Measurements from ENCODE around the gene CD151. TPM values are rescaled to one million over a fixed set of nuclear protein-coding genes. Genes with fewer than 3 reads are reported as not detected.

Gene CD151
- polyA plus RNA-seq, 1 experiment: 559 TPM

- DNase-seq (ENCODE audit: low read depth, low spot score): no peak
- no peak for TF ChIP-seq CTCF (IDR thresholded peaks at IDR 0.05; ENCODE audit: low read depth, low read length)
- no peaks in the 10 kb centered on the region; the same call in 1 of the 2 replicates for H3K9me3 ChIP-seq (ENCODE audit: control insufficient read depth, insufficient read depth, low read length)
- no peak overlapping the region for H3K27ac ChIP-seq (ENCODE audit: low read depth, low read length)
- H3K4me3 ChIP-seq (ENCODE audit: low read depth, low read length): no peak overlapping the region
- H3K27me3 ChIP-seq (ENCODE audit: control insufficient read depth, insufficient read depth, low read length): no peaks in the 10 kb centered on the region
- CTCF ChIA-PET: interaction anchor here (0.8 kb wide), 1 partner anchor 11 kb away, joined by 4 read pairs; no protein-coding TSS in a partner anchor
- POLR2A ChIA-PET: interaction anchor here (0.7 kb wide), 1 partner anchor 17 kb away, joined by 3 read pairs; no protein-coding TSS in a partner anchor
Measured at GRCh38 chr11:836700-837099, 3.9 kb downstream of the CD151 start.

DNA sequence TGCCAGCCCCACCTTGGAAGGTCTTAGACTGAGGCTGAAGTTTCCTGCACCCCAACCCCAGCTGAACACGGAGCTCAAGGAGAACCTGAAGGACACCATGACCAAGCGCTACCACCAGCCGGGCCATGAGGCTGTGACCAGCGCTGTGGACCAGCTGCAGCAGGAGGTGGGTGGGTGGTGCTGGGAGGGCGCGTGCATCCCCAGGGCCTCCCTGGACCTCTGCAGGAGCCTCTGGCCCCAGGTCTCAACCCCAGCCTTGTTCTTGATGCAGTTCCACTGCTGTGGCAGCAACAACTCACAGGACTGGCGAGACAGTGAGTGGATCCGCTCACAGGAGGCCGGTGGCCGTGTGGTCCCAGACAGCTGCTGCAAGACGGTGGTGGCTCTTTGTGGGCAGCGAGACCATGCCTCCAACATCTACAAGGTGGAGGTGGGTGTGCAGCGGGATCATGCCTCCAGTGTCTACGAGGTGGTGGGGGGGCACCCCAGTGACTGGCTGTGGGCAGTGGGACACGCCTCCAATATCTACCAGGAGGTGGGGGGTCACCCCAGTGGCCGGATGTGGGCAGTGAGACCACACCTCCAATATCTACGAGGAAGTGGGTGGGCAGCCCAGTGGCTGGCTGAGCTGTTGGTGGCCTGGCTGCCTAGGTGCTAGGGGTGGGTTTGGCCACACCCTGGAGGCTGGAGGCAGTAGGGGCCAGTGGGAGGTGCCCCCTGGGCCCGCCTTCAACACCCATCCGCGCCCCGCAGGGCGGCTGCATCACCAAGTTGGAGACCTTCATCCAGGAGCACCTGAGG is 4.6 kb downstream of the CD151 start:
- no peaks in the 10 kb centered on the region; the same call in 1 of the 2 replicates for H3K9me3 ChIP-seq (ENCODE audit: control insufficient read depth, insufficient read depth, low read length)
- no peak overlapping the region for H3K4me3 ChIP-seq (ENCODE audit: low read depth, low read length)
- DNase-seq (ENCODE audit: low read depth, low spot score): no peak
- ChIA-PET CTCF (interaction anchor here (0.6 to 0.8 kb wide), 2 partner anchors 11 to 113 kb away, joined by 3 to 4 read pairs; no protein-coding TSS in a partner anchor), POLR2A (interaction anchor here (0.6 to 0.7 kb wide), 2 partner anchors 13 to 18 kb away, joined by 3 read pairs; no protein-coding TSS in a partner anchor)
- no peak overlapping the region for H3K27ac ChIP-seq (ENCODE audit: low read depth, low read length)
- TF ChIP-seq CTCF (IDR thresholded peaks at IDR 0.05; ENCODE audit: low read depth, low read length): no peak
- no peaks in the 10 kb centered on the region for H3K27me3 ChIP-seq (ENCODE audit: control insufficient read depth, insufficient read depth, low read length)

DNA sequence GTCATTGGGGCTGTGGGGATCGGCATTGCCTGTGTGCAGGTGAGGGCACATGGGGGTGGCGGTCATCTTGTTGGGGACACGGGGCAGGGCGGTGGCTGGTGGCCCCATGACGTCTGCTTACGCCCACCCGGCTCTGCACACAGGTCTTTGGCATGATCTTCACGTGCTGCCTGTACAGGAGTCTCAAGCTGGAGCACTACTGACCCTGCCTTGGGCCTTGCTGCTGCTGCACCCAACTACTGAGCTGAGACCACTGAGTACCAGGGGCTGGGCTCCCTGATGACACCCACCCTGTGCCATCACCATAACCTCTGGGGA is 5.2 kb downstream of the CD151 start:
- TF ChIP-seq CTCF (IDR thresholded peaks at IDR 0.05; ENCODE audit: low read depth, low read length): no peak
- no peak overlapping the region for H3K27ac ChIP-seq (ENCODE audit: low read depth, low read length)
- H3K9me3 ChIP-seq (ENCODE audit: control insufficient read depth, insufficient read depth, low read length): no peaks in the 10 kb centered on the region; the same call in 1 of the 2 replicates
- DNase-seq (ENCODE audit: low read depth, low spot score): no peak
- H3K4me3 ChIP-seq (ENCODE audit: low read depth, low read length): no peak overlapping the region
- ChIA-PET CTCF (interaction anchor here (0.6 kb wide), 2 partner anchors 10 to 113 kb away, joined by 3 read pairs; no protein-coding TSS in a partner anchor), POLR2A (interaction anchor here (0.6 kb wide), 2 partner anchors 13 to 20 kb away, joined by 3 read pairs; no protein-coding TSS in a partner anchor)
- H3K27me3 ChIP-seq (ENCODE audit: control insufficient read depth, insufficient read depth, low read length): no peaks in the 10 kb centered on the region

GRCh38 chr11:838441-839279 is 5.9 kb downstream of the CD151 start:
- POLR2A ChIA-PET: interaction anchor here (0.6 kb wide), 4 partner anchors 8 to 32 kb away, joined by 3 to 6 read pairs (median 3); no protein-coding TSS in a partner anchor

More at GRCh38 chr11:838441-839279, 5.9 kb downstream of the CD151 start:
- Histone ChIP-seq H3K27ac (ENCODE audit: low read depth, low read length) (peak overlapping the region; percentile 31), H3K9me3 (ENCODE audit: control insufficient read depth, insufficient read depth, low read length) (no peaks in the 10 kb centered on the region; the same call in 1 of the 2 replicates), H3K4me3 (ENCODE audit: low read depth, low read length) (no peak overlapping the region), H3K27me3 (ENCODE audit: control insufficient read depth, insufficient read depth, low read length) (no peaks in the 10 kb centered on the region)
- CTCF ChIA-PET: interaction anchor here (0.6 kb wide), 1 partner anchor 9 kb away, joined by 3 read pairs; no protein-coding TSS in a partner anchor
- TF ChIP-seq CTCF (IDR thresholded peaks at IDR 0.05; ENCODE audit: low read depth, low read length): peak; percentile 46
- DNase-seq (ENCODE audit: low read depth, low spot score): no peak

Data from AG04450 (cell line).